GM13976 (cell line): ENCODE results near the gene ATP10A.

Experiments
- DNase-seq: peaks from one replicate; pipeline ENCODE4 v3.0.0; 2012; ENCODE audit warnings: low spot score
- in situ Hi-C: fragments of 300-500 bp; cut with MboI; formaldehyde crosslinking; loops from one replicate; pipeline ENCODE4 v1.12.0; 2022; ENCODE audit warnings: low sequenced_read_pairs, mixed read lengths, inconsistent platforms; ENCODE audit not compliant: unreplicated experiment
- TF ChIP-seq, protein P1 (sequence below): IDR thresholded peaks from 2 replicates; pipeline ENCODE4 v1.5.1; 2012; ENCODE audit warnings: borderline replicate concordance, mild to moderate bottlenecking; ENCODE audit not compliant: insufficient read depth; ENCODE audit errors: extremely low read depth, missing control alignments, control extremely low read depth

Gene ATP10A

DNA sequence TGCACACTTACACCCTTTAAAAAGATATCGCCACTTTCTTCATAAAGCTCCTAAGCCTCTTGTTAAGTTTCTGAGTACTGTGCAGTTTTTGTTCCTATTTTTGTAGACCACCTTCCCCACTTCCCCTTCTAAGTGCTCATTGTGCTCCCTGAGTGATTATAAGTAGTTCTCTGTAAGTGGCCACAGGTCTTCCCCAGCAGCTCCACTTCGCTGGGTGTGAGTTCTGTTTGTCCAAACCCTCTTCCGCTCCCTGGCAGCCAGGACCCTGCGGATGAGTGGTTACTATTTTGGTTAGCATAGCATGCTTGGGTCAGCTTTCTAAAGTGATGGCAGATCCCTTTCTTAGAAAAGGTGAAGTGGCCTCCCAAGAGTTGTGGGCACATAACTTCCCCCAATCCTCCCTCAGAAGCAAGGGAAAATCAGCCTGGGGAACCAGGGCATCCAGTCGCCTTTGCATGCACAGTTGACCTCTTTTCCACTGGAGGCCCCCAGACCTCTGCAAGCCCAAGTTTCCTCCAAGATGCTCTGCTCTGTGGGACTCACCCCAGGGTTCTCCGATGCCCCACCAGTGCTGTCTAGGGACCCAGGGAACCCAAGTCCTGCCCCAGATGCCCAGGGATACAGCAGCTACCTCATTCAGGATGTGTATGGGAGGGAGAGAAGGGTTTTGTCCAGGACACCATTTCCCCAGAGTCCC is 69.6 kb downstream of the ATP10A start:
- in situ Hi-C loops: no loop called here
- TF ChIP-seq, protein P1, sequence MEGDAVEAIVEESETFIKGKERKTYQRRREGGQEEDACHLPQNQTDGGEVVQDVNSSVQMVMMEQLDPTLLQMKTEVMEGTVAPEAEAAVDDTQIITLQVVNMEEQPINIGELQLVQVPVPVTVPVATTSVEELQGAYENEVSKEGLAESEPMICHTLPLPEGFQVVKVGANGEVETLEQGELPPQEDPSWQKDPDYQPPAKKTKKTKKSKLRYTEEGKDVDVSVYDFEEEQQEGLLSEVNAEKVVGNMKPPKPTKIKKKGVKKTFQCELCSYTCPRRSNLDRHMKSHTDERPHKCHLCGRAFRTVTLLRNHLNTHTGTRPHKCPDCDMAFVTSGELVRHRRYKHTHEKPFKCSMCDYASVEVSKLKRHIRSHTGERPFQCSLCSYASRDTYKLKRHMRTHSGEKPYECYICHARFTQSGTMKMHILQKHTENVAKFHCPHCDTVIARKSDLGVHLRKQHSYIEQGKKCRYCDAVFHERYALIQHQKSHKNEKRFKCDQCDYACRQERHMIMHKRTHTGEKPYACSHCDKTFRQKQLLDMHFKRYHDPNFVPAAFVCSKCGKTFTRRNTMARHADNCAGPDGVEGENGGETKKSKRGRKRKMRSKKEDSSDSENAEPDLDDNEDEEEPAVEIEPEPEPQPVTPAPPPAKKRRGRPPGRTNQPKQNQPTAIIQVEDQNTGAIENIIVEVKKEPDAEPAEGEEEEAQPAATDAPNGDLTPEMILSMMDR: no peak
- DNase-seq: no peak

DNA sequence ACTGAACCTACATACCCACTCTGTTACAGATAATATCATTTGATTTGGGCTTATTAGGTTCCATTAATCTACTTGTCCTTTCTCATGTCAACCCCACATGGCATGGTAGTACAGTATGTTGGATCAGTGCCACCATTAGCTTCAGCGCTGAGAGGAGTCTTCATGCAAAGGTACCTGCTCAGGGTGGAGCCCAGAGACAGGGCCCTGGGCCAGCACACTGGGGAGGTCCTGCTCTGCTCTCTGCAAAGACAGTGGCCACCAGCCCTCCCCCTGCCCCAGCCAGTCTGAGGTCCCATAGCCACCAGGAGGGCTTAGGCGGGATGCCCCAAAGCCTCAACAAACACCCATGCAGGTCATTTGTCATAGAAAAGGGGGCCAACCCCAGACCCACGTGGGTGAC is 71.0 kb downstream of the ATP10A start:
- TF ChIP-seq, protein P1: no peak
- DNase-seq: no peak

DNA sequence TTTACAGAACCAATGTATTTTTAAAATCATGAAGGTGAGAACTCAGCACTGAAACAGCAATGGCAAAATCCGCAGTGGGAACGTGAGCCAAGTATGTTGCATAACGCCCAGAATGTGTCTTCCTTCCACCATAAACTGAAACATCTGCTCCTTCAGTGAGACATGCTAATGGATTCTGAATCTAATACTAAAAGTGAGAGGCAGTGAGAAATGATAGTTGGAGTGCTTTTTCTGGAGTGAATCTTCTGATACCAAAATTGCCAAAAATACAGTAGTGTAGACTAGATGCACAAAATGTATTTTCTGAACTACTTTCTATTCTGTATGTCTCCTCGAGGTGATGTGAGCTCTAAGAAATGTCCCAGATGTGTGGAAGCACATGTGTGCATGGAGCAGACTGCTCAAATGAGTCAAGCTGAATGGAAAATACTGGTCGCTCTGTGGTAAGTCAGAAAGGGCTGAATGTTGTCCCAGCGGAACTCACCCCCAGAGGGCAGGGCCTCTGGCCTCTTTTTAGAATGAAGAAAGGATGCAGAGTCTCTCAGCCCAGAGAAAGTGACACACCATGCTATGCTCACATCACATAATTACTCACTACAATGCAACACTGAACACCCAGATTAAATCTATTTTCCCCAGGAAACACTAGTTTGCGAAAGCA is 73.0 kb downstream of the ATP10A start:
- no peak for DNase-seq
- TF ChIP-seq, protein P1: no peak
- in situ Hi-C loops: no loop called here

More for the DNA sequence above, 71.0 kb downstream of the ATP10A start:
- in situ Hi-C loops: no loop called here

DNA sequence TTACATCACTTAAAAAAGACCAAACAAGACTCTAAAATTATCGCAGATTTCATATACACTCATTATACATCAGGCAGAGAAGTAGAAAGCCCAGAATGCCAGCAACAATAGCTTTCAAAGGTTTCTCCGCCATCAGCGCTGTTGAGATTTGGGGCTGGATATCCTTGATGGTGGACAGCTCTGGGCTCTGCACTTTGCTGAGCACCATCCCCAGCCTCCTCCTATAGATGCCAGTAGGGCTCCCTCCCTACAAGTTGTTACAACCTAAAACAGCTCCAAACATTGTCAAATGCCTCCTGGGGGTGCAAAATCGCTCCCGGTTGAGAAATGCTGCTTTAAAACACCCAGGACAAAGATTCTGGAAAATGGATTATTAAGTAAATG is 73.5 kb downstream of the ATP10A start:
- in situ Hi-C loops: no loop called here
- TF ChIP-seq, protein P1: no peak
- DNase-seq: no peak

DNA sequence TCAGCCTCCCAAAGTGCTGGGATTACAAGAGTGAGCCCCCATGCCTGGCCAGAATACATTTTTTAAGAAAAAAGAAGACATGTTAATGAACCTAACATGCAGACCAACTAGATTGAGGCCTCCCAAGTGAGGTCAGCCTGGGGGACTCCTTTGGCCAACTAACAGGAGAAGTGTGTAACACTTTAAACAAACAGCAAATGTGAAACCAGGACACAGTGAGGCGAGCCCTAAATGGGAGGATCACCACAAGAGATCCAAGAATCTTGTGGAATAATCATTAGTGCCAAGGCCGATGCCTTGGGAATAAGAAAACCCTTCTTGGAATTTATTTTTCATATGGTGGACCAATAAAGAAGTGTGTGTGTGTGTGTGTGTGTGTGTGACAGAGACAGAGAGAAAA is 73.9 kb downstream of the ATP10A start:
- no peak for DNase-seq
- in situ Hi-C loops: no loop called here
- TF ChIP-seq, protein P1: no peak

DNA sequence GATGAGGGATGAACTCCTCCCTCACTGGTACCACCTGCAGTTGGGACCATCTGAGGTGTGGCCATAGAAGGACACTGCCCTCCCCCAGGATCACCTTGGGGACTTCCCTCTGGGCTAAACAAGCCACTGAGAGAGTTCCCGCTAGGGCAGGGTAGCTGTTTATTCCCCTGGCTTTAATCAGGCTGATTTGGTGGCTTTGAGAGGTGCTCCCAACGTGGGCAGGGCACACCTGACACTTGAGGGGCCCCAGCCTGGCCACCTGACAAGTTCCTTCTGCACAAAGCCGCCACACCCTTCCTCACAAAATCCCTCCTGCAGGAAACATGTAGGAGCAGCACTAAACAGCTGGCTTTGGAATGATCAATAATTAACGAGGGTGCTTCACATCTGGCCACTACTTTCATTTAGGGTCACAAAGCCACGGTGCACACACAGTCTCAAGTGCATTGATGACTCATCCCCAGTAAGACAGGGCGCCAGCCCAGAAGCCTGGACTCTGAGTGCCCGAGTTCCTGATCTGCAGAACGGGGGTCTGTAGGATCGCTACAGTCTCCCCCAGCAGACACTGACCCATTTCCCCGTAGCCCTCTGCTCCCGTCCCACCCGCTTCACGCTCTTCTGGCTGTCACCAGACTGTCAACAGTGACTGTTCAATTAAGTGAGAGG is 75.1 kb downstream of the ATP10A start:
- TF ChIP-seq, protein P1: no peak
- in situ Hi-C loops: no loop called here
- DNase-seq: no peak
